Gastroesophageal sphincter (tissue), 4 donors: ENCODE measurements around the gene MYLK. TPM values are rescaled to one million over a fixed set of nuclear protein-coding genes. Genes with fewer than 3 reads are reported as not detected.

ENCODE experiments used
- ATAC-seq: fragments of 150-250 bp; one replicate; pipeline ENCODE4 v1.9.1; 2016; ENCODE audit warnings: mild to moderate bottlenecking, moderate library complexity
- H3K27ac ChIP-seq, 4 donors: fragments of 200-600 bp; sonication (generic) in 3 of 4; 1 replicate in 3 of 4; 2 replicates in 1 of 4; pipeline ENCODE4 v1.5.1; 2016 to 2019
- H3K27me3 ChIP-seq: fragments of 200-600 bp; sonication (generic); one replicate; pipeline ENCODE4 v1.5.1; 2019
- H3K36me3 ChIP-seq, 2 donors: fragments of 200-600 bp; sonication (generic); one replicate each; pipeline ENCODE4 v1.5.1; 2019; ENCODE audit warnings: control low read depth in 1 of 2
- H3K4me1 ChIP-seq, 3 donors: fragments of 200-600 bp; sonication (generic); 1 replicate in 2 of 3; 2 replicates in 1 of 3; pipeline ENCODE4 v1.5.1; 2016 to 2019; ENCODE audit warnings: control low read depth in 2 of 3
- H3K4me3 ChIP-seq, 2 donors: fragments of 200-600 bp; sonication (generic); one replicate each; pipeline ENCODE4 v1.5.1; 2019; ENCODE audit warnings: mild to moderate bottlenecking in 1 of 2, moderate library complexity in 1 of 2
- H3K9me3 ChIP-seq, 3 donors: fragments of 200-600 bp; sonication (generic); one replicate each; pipeline ENCODE4 v1.5.1; 2017 to 2019; ENCODE audit warnings: control low read depth in 2 of 3
- EP300 ChIP-seq: sonication (generic); formaldehyde crosslinking; IDR thresholded peaks from one replicate; pipeline ENCODE4 v1.6.1; 2017; ENCODE audit warnings: antibody characterized with exemption, mild to moderate bottlenecking
- POLR2A ChIP-seq, 2 donors: fragments of 450-650 bp; IDR thresholded peaks; one replicate each; pipeline ENCODE4 v1.6.1; 2017; ENCODE audit warnings: antibody characterized with exemption in 2 of 2, mild to moderate bottlenecking in 2 of 2, moderate library complexity in 1 of 2
- POLR2AphosphoS5 ChIP-seq: sonication (generic); formaldehyde crosslinking; IDR thresholded peaks from one replicate; pipeline ENCODE4 v1.6.1; 2017; ENCODE audit warnings: antibody characterized with exemption
- WGBS, 2 donors: methylation state at CpG; one replicate each; pipeline ENCODE4 v1.1.5; 2018; ENCODE audit warnings: low coverage in 1 of 2; 5-methylcytosine and 5-hydroxymethylcytosine counted together
- total RNA-seq, 4 donors: library from RNA; depleted of rRNA; stranded (reverse); fragments of >200 nt; gene quantifications; one replicate each; pipeline ENCODE4 v1.1.0, GENCODE V29; 2016
- TF ChIP-seq, protein P1 (sequence below), 4 experiments: fragments of 200-600 bp in 2 of 4; fragments of 450-650 bp in 2 of 4; sonication (generic) in 1 of 4; IDR thresholded peaks; one replicate each; pipeline ENCODE4 v1.5.1; 2017 to 2019; ENCODE audit warnings: antibody characterized with exemption in 4 of 4, mild to moderate bottlenecking in 2 of 4, moderate library complexity in 2 of 4

MYLK gene
- total RNA-seq, 4 donors from 2014 or later: 1,558 to 2,522 (median 2,261) TPM

DNA sequence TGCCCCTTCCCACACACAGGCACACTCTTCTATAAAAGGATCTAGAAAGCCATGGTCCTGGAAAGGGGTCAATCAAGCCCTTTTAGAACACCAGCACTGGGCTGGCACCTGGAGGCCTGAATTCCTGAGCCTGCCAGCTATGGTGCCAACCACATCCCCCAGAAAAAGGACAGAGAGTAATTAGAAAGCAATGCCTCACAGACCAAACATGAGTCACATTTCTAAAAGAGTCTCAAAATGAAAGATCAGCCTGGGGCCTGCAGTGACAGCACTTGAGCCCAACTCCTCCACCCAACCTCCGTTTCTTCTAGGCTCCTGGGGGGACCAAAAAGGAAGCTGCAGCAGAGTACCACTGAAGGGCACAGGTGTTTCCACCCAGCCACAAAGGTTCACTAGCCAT lies 14.1 kb downstream of the MYLK start:
- Histone ChIP-seq H3K4me1 (no peaks in the 10 kb centered on the region), H3K36me3 (no peaks in the 10 kb centered on the region), H3K27me3 (no peaks in the 10 kb centered on the region), H3K4me3 (no peak overlapping the region), H3K27ac (no peak overlapping the region), H3K9me3 (peaks cover 0 to 6% (median 0%) of the 10 kb centered on the region in 3 donors)
- WGBS, 2 donors: 40% methylated on average over 1 of the region's 1 CpG; no CpG with 5 or more reads in 1 of the 2 donors
- no peak for ATAC-seq
- TF ChIP-seq EP300 (no peak), POLR2A (IDR thresholded peaks at IDR 0.05) (no peak), POLR2AphosphoS5 (no peak)
- TF ChIP-seq, protein P1, sequence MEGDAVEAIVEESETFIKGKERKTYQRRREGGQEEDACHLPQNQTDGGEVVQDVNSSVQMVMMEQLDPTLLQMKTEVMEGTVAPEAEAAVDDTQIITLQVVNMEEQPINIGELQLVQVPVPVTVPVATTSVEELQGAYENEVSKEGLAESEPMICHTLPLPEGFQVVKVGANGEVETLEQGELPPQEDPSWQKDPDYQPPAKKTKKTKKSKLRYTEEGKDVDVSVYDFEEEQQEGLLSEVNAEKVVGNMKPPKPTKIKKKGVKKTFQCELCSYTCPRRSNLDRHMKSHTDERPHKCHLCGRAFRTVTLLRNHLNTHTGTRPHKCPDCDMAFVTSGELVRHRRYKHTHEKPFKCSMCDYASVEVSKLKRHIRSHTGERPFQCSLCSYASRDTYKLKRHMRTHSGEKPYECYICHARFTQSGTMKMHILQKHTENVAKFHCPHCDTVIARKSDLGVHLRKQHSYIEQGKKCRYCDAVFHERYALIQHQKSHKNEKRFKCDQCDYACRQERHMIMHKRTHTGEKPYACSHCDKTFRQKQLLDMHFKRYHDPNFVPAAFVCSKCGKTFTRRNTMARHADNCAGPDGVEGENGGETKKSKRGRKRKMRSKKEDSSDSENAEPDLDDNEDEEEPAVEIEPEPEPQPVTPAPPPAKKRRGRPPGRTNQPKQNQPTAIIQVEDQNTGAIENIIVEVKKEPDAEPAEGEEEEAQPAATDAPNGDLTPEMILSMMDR (IDR thresholded peaks at IDR 0.05): no peak

DNA sequence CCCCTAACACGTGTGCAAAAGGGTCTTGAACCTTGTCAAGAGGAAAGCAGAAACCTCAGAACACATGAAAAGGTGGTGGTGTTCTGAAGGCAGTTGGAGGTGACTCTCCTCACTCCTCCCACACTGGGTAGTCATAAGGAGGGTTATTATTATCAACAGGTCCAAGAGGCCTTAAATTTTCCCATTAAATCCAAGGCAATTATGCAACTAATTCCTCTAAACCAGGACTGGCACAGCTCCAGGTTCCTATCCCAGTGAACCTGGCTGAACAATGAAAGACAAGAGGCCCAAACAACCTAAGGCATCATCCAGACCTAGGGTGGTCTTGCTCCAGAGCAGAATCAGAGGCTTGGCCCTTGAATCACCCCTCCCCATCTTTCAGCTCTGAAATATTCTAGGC lies 15.0 kb downstream of the MYLK start:
- H3K4me3 ChIP-seq: no peak overlapping the region
- no peak for TF ChIP-seq POLR2A (IDR thresholded peaks at IDR 0.05)
- TF ChIP-seq, protein P1 (IDR thresholded peaks at IDR 0.05): no peak
- no peak for TF ChIP-seq POLR2AphosphoS5
- no peak for TF ChIP-seq EP300
- H3K36me3 ChIP-seq: no peaks in the 10 kb centered on the region
- WGBS, 2 donors: 100% methylated on average over 1 of the region's 1 CpG; no CpG with 5 or more reads in 1 of the 2 donors
- no peak overlapping the region for H3K27ac ChIP-seq
- ATAC-seq: no peak
- peaks cover 0 to 6% (median 0%) of the 10 kb centered on the region in 3 donors for H3K9me3 ChIP-seq
- no peaks in the 10 kb centered on the region for H3K27me3 ChIP-seq
- H3K4me1 ChIP-seq: no peaks in the 10 kb centered on the region

DNA sequence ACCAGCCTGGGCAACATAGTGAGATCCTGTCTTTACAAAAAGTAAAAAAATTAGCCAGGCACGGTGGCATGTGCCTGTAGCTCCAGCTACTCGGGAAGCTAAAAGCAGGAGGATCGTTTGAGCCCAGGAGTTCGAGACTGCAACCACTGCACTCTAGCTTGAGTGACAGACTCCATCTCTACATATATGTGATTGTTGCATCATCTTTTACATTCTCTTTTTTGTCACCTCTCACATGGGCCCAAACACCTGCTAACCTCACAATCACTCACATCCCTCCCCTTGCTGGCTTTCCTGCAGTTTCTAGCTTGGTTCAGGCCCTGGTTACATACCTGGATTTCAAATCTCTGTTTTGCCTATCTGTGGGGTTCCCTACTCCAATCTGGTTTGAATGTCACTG lies 19.4 kb downstream of the MYLK start:
- TF ChIP-seq, protein P1 (IDR thresholded peaks at IDR 0.05): no peak
- TF ChIP-seq EP300 (no peak), POLR2A (IDR thresholded peaks at IDR 0.05) (no peak), POLR2AphosphoS5 (no peak)
- no peaks in the 10 kb centered on the region for H3K4me1 ChIP-seq
- no peak for ATAC-seq
- H3K27ac ChIP-seq: no peak overlapping the region
- no peaks in the 10 kb centered on the region for H3K27me3 ChIP-seq
- no peaks in the 10 kb centered on the region for H3K36me3 ChIP-seq
- H3K9me3 ChIP-seq: peaks cover 0 to 6% (median 0%) of the 10 kb centered on the region in 3 donors
- 89 to 96% methylated on average over 4 of the region's 4 CpGs for WGBS, 2 donors
- H3K4me3 ChIP-seq: no peak overlapping the region

DNA sequence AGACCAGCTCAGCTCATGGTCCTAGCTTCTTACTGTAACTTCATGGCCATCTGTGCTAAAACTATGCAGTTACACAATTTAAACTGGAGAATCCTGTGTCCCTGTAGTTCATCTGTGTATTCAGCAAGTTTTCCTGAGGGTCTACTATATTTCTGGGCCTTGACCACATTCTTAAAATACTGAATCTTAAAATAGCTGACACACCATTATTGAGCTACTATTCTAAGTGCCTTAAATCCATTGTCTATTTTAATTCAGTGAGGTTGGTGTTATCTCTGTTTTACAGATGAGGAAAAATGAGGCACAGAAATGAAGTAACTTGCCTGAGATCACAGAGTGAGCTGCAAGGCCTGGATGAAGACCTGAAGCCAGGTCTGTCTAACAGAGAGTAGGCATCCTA lies 22.0 kb downstream of the MYLK start:
- no peaks in the 10 kb centered on the region for H3K36me3 ChIP-seq
- no peak overlapping the region for H3K27ac ChIP-seq
- TF ChIP-seq, protein P1 (IDR thresholded peaks at IDR 0.05): no peak
- TF ChIP-seq POLR2AphosphoS5 (no peak), POLR2A (IDR thresholded peaks at IDR 0.05) (no peak), EP300 (no peak)
- ATAC-seq: no peak
- peaks cover 0 to 6% (median 0%) of the 10 kb centered on the region in 3 donors for H3K9me3 ChIP-seq
- H3K4me1 ChIP-seq: no peaks in the 10 kb centered on the region
- H3K4me3 ChIP-seq: no peak overlapping the region
- H3K27me3 ChIP-seq: no peaks in the 10 kb centered on the region

DNA sequence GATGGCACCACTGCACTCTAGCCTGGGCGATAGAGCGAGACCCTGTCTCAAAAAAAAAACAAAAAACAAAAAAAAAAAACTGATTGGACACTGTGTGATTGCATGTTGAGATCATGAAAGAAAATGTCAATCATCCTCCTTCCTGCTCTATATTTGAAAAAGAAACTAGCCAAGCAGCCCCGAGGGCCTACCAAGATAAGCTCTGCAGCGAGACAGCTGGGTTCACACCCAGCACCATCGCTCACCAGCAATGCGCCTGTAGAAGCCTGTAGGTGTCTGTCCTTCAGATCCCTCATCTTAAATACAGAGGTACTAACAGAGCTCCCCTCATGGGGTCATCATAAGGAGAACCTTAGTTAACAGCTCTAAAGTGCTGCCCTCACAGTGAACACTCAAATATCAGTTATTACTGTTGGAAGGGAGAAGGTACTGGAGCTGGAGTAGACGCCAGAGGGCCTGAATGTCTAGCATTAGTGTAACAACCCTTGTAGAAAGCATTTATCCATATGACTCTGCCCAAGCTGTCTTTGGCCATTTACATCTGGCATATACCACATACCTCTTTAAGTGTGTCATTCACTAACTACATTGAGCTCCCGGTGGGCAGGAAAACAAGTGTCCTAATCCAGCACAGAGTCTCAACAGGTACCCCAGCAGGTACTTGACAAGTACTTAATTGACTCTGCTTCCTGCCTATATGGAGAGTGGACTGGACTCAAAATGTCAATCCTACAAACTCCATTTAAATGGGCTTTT lies 22.9 kb downstream of the MYLK start:
- no peaks in the 10 kb centered on the region for H3K4me1 ChIP-seq
- no peak overlapping the region for H3K27ac ChIP-seq
- no peaks in the 10 kb centered on the region for H3K36me3 ChIP-seq
- 76 to 94% methylated on average over 3 to 5 of the region's 8 CpGs for WGBS, 2 donors
- H3K9me3 ChIP-seq: peaks cover 0 to 6% (median 0%) of the 10 kb centered on the region in 3 donors
- H3K4me3 ChIP-seq: no peak overlapping the region
- ATAC-seq: no peak
- no peaks in the 10 kb centered on the region for H3K27me3 ChIP-seq
- TF ChIP-seq POLR2AphosphoS5: no peak
